Activated CD8-positive, alpha-beta T cell treated with anti-CD3 and anti-CD28 coated beads for 36 hours (primary cell): ENCODE results near the gene MBOAT2. TPM values are rescaled to one million over a fixed set of nuclear protein-coding genes. Genes with fewer than 3 reads are reported as not detected.

Experiments
- ATAC-seq: fragments of 200-7000 bp; cut with Tn5 transposase; one replicate; pipeline ENCODE4 v1.10.0; 2021; ENCODE audit warnings: mild to moderate bottlenecking, moderate library complexity
- CTCF ChIA-PET: fragments of 350-600 bp; sonication (Branson Sonifier 250); formaldehyde crosslinking; loops from one replicate; lab custom pipeline; 2021; ENCODE audit warnings: antibody characterized with exemption; lab: Charles Lee
- POLR2A ChIA-PET: fragments of 350-600 bp; sonication (Branson Sonifier 250); formaldehyde crosslinking; loops from one replicate; lab custom pipeline; 2021; ENCODE audit warnings: antibody characterized with exemption; lab: Charles Lee
- DNase-seq: peaks from one replicate; pipeline ENCODE4 v3.0.0-alpha.2; 2020
- H3K27ac Mint-ChIP-seq: one replicate; pipeline ENCODE4 v1.8.0; 2021; ENCODE audit warnings: mild to moderate bottlenecking, mixed read lengths
- H3K27me3 Mint-ChIP-seq: one replicate; pipeline ENCODE4 v1.8.0; 2021; ENCODE audit warnings: mixed read lengths
- H3K36me3 Mint-ChIP-seq: one replicate; pipeline ENCODE4 v1.8.0; 2021; ENCODE audit warnings: low read depth, mixed read lengths
- H3K4me1 Mint-ChIP-seq: one replicate; pipeline ENCODE4 v1.8.0; 2021; ENCODE audit warnings: low read depth, mixed read lengths
- H3K4me3 Mint-ChIP-seq: one replicate; pipeline ENCODE4 v1.8.0; 2021; ENCODE audit warnings: mild to moderate bottlenecking, moderate library complexity, mixed read lengths
- H3K9me3 Mint-ChIP-seq: one replicate; pipeline ENCODE4 v1.8.0; 2021; ENCODE audit warnings: mixed read lengths
- intact Hi-C: fragments of 100-400 bp; cut with micrococcal nuclease; formaldehyde crosslinking; loops from one replicate; pipeline ENCODE4 v1.10.0; 2022
- total RNA-seq, 2 experiments: library from RNA; stranded (reverse); gene quantifications; one replicate each; pipeline ENCODE4 v1.2.3, GENCODE V29; 2021
- TF ChIP-seq, protein P1 (sequence below): fragments of 200-600 bp; IDR thresholded peaks from one replicate; pipeline ENCODE4 v1.8.0; 2022; ENCODE audit warnings: antibody characterized with exemption, mild to moderate bottlenecking

MBOAT2 gene
- total RNA-seq, 2 experiments from 2014 or later = 2.9 to 3.0 TPM

DNA sequence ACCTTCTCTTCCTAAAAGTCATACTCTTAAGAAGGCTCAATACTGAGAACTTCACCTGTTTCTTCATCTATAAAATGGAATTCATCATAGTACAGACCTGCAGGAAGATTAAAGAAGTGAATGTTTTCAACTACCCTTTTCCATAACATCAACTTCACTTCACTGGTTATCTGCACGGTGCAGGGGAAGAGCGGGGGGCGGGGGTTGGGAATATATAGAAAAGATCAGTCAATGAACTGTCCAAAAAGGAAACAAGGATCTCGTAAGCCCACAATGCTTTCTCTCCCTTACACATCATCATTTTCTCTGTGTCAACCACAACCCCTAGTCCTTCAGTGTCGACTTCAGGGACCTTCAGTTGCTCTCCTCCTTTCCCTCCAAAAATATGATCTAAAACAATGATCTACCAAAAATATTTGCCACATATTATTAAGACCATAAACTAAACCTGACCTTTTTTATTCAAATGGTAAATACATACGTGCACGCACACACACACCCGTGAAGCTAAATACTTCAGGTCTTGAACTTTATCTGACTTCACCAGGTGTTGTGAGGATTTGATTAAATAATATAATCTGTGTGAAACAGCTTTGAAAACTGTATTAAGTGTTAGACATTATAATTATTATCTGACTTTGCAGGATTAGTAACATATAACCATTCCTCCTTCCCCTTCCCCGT, 4.9 kb downstream of the MBOAT2 start:
- ATAC-seq (no peak), DNase-seq (no peak)
- no peak overlapping the region for H3K27ac Mint-ChIP-seq
- H3K9me3 Mint-ChIP-seq = no peaks in the 10 kb centered on the region
- ChIA-PET POLR2A (no interaction called here), CTCF (no interaction called here)
- H3K36me3 Mint-ChIP-seq = no peaks in the 10 kb centered on the region
- TF ChIP-seq, protein P1, sequence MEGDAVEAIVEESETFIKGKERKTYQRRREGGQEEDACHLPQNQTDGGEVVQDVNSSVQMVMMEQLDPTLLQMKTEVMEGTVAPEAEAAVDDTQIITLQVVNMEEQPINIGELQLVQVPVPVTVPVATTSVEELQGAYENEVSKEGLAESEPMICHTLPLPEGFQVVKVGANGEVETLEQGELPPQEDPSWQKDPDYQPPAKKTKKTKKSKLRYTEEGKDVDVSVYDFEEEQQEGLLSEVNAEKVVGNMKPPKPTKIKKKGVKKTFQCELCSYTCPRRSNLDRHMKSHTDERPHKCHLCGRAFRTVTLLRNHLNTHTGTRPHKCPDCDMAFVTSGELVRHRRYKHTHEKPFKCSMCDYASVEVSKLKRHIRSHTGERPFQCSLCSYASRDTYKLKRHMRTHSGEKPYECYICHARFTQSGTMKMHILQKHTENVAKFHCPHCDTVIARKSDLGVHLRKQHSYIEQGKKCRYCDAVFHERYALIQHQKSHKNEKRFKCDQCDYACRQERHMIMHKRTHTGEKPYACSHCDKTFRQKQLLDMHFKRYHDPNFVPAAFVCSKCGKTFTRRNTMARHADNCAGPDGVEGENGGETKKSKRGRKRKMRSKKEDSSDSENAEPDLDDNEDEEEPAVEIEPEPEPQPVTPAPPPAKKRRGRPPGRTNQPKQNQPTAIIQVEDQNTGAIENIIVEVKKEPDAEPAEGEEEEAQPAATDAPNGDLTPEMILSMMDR = no peak
- peaks cover 6% of the 10 kb centered on the region for H3K4me1 Mint-ChIP-seq
- H3K4me3 Mint-ChIP-seq = no peak overlapping the region
- intact Hi-C loops = no loop called here
- H3K27me3 Mint-ChIP-seq = peaks cover 6% of the 10 kb centered on the region

DNA sequence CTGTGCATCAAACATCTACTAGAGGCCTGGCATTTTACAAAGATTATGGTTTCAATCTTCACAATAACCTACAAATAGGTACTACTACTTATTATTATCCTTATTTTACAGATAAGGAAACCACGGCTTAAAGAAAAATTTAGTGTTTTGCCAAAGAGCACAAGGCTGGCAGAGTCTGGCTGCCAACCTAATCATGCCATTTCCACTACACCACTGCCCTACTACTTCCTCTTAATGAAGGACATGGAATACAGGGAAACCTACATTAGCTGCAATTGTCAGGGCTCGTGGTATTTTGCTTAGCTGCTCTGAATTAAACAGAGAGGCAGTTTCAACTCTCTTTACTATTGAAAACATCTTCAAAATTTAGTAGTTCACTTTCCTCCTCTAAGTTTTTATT, 5.9 kb downstream of the MBOAT2 start:
- no peaks in the 10 kb centered on the region for H3K36me3 Mint-ChIP-seq
- DNase-seq (no peak), ATAC-seq (no peak)
- POLR2A ChIA-PET = no interaction called here
- H3K4me1 Mint-ChIP-seq = peaks cover 4% of the 10 kb centered on the region
- TF ChIP-seq, protein P1 = no peak
- H3K9me3 Mint-ChIP-seq = no peaks in the 10 kb centered on the region
- intact Hi-C loops = no loop called here
- peaks cover 4% of the 10 kb centered on the region for H3K27me3 Mint-ChIP-seq
- H3K4me3 Mint-ChIP-seq = no peak overlapping the region
- CTCF ChIA-PET = no interaction called here
- no peak overlapping the region for H3K27ac Mint-ChIP-seq

DNA sequence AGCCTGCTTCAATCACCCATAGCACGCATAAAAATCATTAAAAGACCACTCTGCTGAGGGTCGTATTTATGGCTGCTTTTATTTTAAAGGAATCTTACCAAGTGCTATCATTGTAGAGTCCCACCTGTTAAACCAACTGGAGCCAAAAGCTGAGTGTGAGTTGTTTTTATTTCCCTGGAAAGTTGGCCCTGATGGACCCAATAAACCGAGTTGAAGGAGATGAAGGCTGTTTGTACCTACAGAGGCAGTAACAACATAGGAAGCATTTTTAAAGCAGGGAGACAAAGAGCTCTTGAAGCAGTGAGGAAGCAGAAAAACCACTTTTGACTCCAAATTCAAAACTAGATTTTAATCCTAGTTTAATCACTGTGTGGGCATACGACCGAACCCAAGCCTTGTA, 6.4 kb downstream of the MBOAT2 start:
- Mint-ChIP-seq H3K4me3 (no peak overlapping the region), H3K36me3 (no peaks in the 10 kb centered on the region), H3K4me1 (peaks cover 2% of the 10 kb centered on the region), H3K9me3 (no peaks in the 10 kb centered on the region), H3K27ac (no peak overlapping the region), H3K27me3 (peaks cover 2% of the 10 kb centered on the region)
- TF ChIP-seq, protein P1 = no peak
- CTCF ChIA-PET = no interaction called here
- DNase-seq (no peak), ATAC-seq (no peak)
- intact Hi-C loops = no loop called here
- POLR2A ChIA-PET = no interaction called here

DNA sequence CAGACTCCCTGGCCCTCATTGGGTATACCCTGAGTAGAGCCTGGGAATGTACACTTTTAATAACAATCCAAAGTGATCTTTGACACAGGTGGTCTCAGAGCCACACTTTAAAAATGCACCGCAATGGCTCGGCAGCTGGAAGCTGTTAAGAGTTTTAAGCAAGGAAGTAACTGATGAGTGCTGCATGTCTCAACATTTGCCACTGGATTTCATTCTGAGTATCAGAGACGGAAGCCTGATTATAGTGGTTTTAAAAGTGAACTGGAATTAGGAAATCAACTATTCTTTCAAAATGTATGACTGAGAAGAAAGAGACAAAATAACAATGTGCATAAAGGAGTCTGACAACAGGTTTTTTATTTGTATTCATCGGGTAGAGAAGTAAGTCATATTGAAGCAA, 7.5 kb downstream of the MBOAT2 start:
- Mint-ChIP-seq H3K27ac (no peak overlapping the region), H3K27me3 (peaks cover 2% of the 10 kb centered on the region), H3K36me3 (no peaks in the 10 kb centered on the region), H3K4me1 (peaks cover 2% of the 10 kb centered on the region), H3K4me3 (no peak overlapping the region), H3K9me3 (no peaks in the 10 kb centered on the region)
- TF ChIP-seq, protein P1 = no peak
- ChIA-PET POLR2A (no interaction called here), CTCF (no interaction called here)
- DNase-seq = no peak
- intact Hi-C loops = no loop called here
- ATAC-seq = no peak

DNA sequence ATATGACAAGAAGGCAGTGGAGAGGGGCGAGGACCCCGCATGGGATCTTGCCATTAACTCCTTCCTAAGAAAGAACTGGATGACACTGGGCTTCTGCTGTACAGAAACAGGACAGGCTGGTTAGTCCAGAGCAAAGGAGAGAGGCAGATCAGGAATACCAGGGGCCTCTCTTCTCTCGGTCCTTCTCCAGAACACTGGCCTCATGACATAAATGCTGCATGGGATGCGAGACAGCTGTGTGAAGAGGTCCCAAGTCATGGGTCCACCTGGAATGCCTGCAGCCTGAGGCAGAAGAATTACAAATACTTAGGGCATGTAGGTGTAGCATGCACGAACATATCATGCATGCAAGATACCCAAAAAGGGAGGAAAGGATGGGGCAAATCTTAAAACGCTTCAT, 9.1 kb downstream of the MBOAT2 start:
- CTCF ChIA-PET = no interaction called here
- Mint-ChIP-seq H3K9me3 (no peaks in the 10 kb centered on the region), H3K4me3 (no peak overlapping the region), H3K27ac (no peak overlapping the region), H3K4me1 (no peaks in the 10 kb centered on the region), H3K27me3 (peaks cover 2% of the 10 kb centered on the region), H3K36me3 (no peaks in the 10 kb centered on the region)
- ATAC-seq = no peak
- intact Hi-C loops = no loop called here
- TF ChIP-seq, protein P1 = no peak
- no peak for DNase-seq
- POLR2A ChIA-PET = no interaction called here
